HG03460 (cell line): ENCODE measurements around the gene FGFR4.
"Not testable (repeated sequence)": the region's sequence is repeated elsewhere in the genome, so short reads cannot be mapped to it uniquely, and the experiment has no call there.

ENCODE experiments used
- ATAC-seq: cut with Tn5 transposase; IDR thresholded peaks from one replicate; pipeline ENCODE4 v1.9.1; 2021; ENCODE audit not compliant: unreplicated experiment

FGFR4 gene

GRCh38 chr5:177086654-177087397 lies at the start of gene FGFR4:
Gene FGFR4 (plus strand): TSS chr5:177086915. CDS start chr5:177089603, 2,688 bp downstream.
- ATAC-seq, result peak; percentile 72

GRCh38 chr5:177036921-177037320 lies 49.8 kb upstream of the FGFR4 start:
- no peak for ATAC-seq

GRCh38 chr5:177040814-177041420 lies 45.8 kb upstream of the FGFR4 start:
- ATAC-seq, result no peak

GRCh38 chr5:177041936-177042335 lies 44.8 kb upstream of the FGFR4 start:
- no peak for ATAC-seq

GRCh38 chr5:177043114-177043513 lies 43.6 kb upstream of the FGFR4 start:
- no peak for ATAC-seq

DNA sequence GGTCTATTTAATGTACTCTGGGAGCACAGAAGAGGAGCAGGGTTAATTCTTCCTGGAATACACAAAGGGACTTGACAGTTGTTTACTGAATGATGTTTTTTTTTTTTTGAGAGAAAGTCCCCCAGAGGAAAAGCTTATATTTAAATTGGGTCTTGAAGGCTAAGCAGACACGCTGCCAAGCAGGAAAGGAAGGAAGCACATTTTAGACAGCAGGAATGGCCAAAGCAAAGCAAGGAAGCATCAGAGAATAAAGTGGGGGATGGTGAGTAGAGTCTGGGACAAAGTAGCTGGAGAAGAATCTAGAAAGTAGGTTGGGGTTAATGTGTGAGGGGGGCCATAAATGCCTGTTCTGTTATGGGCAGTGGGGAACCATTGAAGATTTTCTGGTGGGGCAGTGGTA lies 42.8 kb upstream of the FGFR4 start:
- no peak for ATAC-seq

GRCh38 chr5:177044641-177045040 lies 42.1 kb upstream of the FGFR4 start:
- ATAC-seq, result no peak

GRCh38 chr5:177045631-177046030 lies 41.1 kb upstream of the FGFR4 start:
- no peak for ATAC-seq

GRCh38 chr5:177048531-177048930 lies 38.2 kb upstream of the FGFR4 start:
- ATAC-seq, result not testable (repeated sequence)

DNA sequence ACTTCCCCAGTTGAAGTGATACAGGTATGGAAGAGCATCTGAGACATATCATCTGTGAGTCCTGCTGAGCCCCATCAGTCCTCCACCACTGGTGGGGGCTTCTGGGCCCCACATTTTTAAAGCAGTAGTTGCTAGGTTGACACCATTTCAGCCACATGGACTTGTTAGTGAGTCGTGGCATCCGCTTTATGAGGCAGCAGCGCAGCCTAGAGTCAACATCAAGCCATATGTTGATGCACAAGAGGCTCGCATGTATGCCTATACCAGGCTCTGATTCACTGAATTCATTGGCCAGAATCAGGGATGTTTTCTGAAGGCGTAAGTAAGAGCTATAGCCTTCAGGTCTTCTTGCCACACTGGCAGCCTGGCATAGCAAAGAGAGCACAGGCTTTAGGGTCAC lies 37.4 kb upstream of the FGFR4 start:
- no peak for ATAC-seq

DNA sequence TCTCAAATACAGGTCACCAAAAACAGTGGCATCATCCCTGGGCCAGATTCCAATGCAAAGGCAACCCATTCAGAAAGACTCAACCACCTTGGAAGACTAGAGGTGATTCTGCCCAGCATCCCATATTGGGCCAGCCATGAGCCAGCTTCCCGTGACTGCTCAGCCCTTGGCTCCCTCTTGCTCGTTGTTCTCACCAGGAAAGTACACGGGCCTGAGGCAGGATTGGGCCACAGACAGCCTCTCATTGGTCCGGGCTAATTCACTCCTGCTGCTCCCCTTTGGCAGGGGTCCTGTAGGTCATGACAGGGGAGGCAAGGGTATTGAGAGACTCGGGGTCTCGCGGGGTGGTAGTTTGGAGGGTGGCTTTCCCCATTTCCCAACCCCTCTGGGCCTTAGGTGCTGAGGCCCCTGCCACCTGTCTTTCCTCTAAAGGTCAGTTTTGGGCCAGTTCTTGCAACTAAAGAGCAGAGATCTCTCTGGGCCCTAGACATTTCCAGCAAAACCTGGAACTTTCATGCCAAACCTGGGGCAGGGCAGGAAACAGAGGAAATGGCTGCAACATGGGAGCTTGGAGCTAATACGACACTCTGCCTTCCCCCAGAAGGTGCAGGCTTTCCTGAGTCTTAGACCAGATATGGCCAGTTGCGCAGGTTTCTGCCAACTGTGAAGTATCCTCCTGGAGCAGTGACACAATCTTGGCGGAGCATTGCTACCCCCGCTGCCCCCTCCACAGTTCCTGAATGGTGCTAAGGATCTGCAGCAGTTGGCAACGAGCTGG lies 22.0 kb upstream of the FGFR4 start:
- no peak for ATAC-seq

- no peak for ATAC-seq
These were observed 21.2 kb upstream of the FGFR4 start for GRCh38 chr5:177065491-177065890.

- ATAC-seq, result no peak
These were observed 20.5 kb upstream of the FGFR4 start for GRCh38 chr5:177066224-177066623.

DNA sequence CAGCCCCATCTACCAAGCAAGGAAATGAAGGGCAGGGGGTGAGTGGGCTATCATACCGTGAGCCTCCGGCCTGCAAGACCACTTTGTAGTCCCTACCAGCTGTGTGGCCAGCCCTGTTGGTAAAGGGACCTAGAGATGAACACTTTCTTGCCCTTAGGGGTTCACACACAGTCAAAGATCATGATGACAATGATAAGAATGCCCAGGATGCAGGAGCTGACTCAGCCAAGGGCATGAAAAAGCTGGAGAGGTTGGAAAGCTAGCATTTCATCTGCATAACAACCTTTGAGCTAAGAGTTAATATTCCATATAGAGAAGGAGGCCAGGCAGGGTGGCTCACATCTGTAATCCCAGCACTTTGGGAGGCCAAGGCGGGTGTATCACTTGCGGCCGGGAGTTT lies 19.2 kb upstream of the FGFR4 start:
- no peak for ATAC-seq

DNA sequence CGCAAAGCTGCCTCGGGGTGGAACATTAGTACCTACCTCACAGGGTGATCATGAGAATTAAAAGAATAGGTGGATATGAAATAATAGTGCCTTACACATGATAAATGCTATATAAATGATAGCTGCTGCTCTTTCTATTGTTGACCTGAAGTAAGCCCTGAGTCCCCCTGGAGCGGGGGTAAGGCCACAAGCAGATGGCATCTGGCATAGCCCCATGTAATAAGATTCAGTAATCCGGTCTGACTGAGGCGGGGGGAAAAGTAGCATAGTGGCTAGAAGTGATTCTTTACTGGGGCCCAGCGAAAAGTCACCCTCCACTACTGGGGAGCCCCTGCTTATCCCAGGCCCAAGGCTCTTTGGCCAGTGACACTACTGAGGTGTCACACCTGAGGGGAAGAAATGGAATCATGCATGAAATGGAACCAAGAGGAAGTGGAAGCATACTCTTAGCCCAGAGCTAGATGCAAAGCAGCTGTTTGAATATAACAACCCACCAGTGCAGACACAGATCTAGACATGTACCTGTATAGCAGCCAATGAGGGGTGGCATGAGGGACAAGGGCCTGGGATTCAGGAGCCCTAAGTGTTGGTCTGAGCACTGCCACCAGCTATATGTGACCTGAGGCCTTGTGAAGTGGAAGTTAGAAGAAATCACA lies 16.1 kb upstream of the FGFR4 start:
- no peak for ATAC-seq

GRCh38 chr5:177071666-177072385 lies 14.9 kb upstream of the FGFR4 start:
- no peak for ATAC-seq

DNA sequence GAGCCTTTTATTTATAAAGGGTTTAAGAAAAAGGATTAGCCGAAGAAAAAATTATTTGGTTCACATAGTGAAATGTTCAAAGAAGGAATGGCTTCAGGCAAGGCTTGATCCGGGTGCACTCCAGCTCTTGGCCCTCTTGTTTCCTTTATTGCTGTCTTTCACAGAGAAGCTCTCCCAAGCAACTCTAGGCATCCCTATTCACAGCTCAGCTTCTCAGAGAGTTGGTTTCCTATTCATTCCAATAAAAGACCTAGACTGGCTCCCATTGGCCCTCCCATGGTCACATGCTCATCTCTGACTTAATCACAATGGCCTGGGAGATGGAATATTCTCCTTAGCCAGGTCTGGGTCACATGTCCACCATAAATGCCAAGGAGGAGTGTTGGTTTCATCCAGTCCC lies 9.4 kb upstream of the FGFR4 start:
- ATAC-seq, result no peak

- no peak for ATAC-seq
These were observed 7.1 kb upstream of the FGFR4 start for GRCh38 chr5:177079606-177080005.

DNA sequence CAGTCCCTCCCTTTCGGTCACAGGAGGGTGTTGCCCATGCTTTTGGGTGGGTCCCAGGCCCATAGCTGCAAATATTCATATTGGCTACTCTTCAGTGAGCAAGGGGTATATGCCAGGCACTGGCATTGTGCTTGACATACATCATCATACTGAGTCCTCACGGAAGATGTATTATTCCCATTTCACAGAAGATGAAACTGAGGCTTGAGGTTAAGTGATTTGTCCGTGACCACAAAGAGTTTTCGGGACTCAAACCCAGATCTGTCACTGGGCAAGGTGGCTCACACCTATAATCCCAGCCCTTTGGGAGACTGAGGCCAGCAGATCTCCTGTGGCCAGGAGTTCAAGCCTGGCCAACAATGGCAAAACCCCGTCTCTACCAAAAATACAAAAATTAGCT lies 6.5 kb upstream of the FGFR4 start:
- no peak for ATAC-seq

- no peak for ATAC-seq
These were observed 4.9 kb upstream of the FGFR4 start for GRCh38 chr5:177081859-177082258.

DNA sequence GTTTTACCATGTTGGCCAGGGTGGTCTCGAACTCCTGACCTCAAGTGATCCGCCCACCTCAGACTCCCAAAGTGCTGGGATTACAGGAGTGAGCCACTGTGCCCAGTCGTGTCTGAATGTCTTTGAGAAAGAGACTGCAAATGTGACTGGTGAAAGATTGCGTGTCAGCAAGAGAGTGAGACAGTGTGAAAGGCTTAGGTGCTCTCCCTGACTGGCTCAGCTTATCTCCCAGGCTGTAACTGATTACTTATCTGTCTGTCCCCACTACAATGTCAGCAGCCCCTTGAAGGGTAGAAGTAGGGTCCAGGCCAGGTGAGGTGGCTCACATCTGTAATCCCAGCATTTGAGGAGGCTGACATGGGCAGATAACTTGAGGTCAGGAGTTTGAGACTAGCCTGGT lies 3.4 kb upstream of the FGFR4 start:
- no peak for ATAC-seq
